ENCODE measurements around the gene GSTA2.
"Not testable (repeated sequence)": the region's sequence is repeated elsewhere in the genome, so short reads cannot be mapped to it uniquely, and the experiment has no call there.

GSTA2 gene

DNA sequence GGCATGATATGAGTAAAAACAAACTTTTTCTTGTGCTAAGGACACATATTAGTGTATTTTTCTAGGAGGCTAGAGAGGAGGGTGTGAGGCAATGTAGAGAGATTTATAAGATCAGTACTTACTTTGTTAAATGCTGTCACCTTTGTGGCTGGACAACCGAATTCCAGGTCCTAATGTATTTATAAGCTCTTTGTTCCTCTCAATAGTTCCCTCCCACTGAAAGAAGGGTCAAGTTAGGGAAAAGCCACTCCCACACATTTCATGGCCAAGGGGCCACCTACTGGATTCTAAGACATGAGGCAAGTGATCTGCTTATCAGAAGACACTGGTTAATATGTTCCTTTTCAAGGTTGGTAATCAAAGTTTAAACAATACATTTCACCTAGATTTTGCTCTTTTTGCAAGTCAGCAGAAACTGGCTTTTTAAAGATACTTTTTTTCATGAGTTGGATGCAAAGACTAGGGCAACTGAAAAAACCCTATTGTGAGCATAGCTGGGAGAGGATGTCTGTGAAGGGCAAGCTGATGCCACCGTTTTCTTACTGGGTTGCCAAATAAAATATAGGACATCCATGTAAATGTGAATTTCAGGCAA is at the start of gene GSTA2:
Gene GSTA2 (minus strand): TSS at position 154 of the 595 bp plus-strand sequence. CDS start 5,528 bp downstream, outside the sequence.
- CTCF ChIA-PET; POLR2A ChIA-PET; DNase-seq (ENCODE audit: extremely low spot score): not testable (repeated sequence)

DNA sequence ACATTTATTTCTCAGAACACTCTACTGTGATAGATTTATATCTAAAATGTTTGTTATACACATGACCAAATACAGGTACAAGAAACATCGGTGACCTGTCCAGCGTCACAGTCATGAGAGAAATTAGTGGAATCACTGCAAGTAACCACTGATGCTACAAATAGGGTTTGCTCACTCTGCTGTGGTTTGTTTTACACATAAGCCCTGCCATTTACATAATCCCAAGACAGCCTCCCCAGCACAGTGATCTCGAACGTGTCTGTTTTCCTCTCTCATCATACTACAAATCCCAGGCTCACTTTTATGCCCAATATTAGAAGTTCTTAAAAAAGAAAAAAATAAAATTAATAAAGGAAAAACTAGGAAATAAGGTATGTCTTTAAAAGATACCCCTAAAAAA is 46.5 kb upstream of the GSTA2 start:
- DNase-seq (ENCODE audit: extremely low spot score); POLR2A ChIA-PET; CTCF ChIA-PET: not testable (repeated sequence)

DNA sequence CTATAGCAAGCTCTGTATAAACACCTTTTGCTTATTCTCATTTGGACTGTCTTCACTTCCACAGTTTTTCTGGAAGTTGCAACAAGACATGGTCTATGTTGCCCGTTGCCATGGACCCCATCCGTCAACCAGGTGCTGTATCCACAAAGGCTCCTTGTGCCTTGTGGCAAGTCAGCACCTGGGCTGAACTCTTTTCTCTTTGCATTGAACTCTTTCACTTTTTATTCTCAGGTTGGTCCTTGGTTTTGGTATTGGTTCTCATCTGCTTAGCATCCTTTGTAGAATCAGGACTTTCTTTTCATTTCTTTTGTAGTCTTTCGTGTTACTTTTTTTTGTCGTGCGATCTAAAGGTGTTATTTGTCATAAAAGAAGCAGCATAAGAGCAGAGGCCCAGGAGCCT is 45.4 kb upstream of the GSTA2 start:
- DNase-seq (ENCODE audit: extremely low spot score), result no peak
- TF ChIP-seq HDGF (IDR thresholded peaks at IDR 0.05; ENCODE audit: borderline replicate concordance), result no peak
- ChIA-PET POLR2A (no interaction called here), CTCF (no interaction called here)

DNA sequence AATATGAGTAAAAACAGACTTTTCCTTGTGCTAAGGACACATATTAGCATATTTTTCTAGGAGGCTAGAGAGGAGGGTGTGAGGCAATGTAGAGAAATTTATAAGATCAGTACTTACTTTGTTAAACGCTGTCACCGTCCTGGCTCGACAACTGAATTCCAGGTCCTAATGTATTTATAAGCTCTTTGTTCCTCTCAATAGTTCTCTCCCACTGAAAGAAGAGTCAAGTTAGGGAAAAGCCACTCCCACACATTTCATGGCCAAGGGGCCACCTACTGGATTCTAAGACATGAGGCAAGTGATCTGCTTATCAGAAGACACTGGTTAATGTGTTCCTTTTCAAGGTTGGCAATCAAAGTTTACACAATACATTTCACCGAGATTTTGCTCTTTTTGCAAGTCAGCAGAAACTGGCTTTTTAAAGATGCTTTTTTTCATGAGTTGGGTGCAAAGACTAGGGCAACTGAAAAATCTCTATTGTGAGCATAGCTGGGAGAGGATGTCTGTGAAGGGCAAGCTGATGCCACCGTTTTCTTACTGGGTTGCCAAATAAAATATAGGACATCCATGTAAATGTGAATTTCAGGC is 40.5 kb upstream of the GSTA2 start, which contains the start of gene GSTA1:
Gene GSTA1 (minus strand): TSS at position 149 of the 588 bp plus-strand sequence. CDS start 4,549 bp downstream, outside the sequence.
- CTCF ChIA-PET; DNase-seq (ENCODE audit: extremely low spot score); POLR2A ChIA-PET: not testable (repeated sequence)

DNA sequence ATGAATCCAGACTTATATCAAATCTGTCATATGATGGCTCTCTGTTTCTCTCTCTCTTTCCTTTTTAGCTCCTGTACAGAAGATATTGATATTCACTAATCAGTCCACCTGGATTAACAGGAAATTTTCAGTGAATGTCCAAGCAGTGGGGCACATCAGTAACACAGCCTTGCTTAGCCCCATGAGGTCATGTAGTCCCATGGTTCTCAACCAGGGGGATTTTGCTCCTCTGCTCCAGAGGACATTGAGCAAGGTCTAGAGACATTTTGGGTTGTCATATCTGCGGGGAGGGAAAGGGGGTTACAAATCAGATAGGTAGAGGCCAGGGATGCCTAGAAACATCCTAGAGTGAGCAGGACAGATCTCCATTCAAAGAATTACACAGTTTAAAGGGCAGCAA is 39.5 kb upstream of the GSTA2 start:
- TF ChIP-seq LEF1 (IDR thresholded peaks at IDR 0.05; ENCODE audit: borderline replicate concordance) (no peak), HDGF (IDR thresholded peaks at IDR 0.05; ENCODE audit: borderline replicate concordance) (no peak), CTBP1 (IDR thresholded peaks at IDR 0.05; ENCODE audit: borderline replicate concordance) (no peak), SP1 (IDR thresholded peaks at IDR 0.05) (no peak), TARDBP (IDR thresholded peaks at IDR 0.05) (no peak), ARNT (IDR thresholded peaks at IDR 0.05) (no peak), ELF4 (IDR thresholded peaks at IDR 0.05) (no peak), FOXA1 (IDR thresholded peaks at IDR 0.05) (no peak), L3MBTL2 (conservative IDR thresholded peaks at IDR 0.05) (no peak), BHLHE40 (IDR thresholded peaks at IDR 0.05; ENCODE audit: borderline replicate concordance) (no peak), NFRKB (IDR thresholded peaks at IDR 0.05) (no peak), FOXK2 (IDR thresholded peaks at IDR 0.05) (no peak), FOXM1 (IDR thresholded peaks at IDR 0.05; ENCODE audit: borderline replicate concordance) (no peak), ZNF384 (IDR thresholded peaks at IDR 0.05) (no peak), SUZ12 (IDR thresholded peaks at IDR 0.05) (no peak)
- TF ChIP-seq, protein P1, sequence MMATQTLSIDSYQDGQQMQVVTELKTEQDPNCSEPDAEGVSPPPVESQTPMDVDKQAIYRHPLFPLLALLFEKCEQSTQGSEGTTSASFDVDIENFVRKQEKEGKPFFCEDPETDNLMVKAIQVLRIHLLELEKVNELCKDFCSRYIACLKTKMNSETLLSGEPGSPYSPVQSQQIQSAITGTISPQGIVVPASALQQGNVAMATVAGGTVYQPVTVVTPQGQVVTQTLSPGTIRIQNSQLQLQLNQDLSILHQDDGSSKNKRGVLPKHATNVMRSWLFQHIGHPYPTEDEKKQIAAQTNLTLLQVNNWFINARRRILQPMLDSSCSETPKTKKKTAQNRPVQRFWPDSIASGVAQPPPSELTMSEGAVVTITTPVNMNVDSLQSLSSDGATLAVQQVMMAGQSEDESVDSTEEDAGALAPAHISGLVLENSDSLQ (IDR thresholded peaks at IDR 0.05), result no peak
- DNase-seq (ENCODE audit: extremely low spot score), result no peak
- ChIA-PET CTCF (no interaction called here), POLR2A (no interaction called here)

DNA sequence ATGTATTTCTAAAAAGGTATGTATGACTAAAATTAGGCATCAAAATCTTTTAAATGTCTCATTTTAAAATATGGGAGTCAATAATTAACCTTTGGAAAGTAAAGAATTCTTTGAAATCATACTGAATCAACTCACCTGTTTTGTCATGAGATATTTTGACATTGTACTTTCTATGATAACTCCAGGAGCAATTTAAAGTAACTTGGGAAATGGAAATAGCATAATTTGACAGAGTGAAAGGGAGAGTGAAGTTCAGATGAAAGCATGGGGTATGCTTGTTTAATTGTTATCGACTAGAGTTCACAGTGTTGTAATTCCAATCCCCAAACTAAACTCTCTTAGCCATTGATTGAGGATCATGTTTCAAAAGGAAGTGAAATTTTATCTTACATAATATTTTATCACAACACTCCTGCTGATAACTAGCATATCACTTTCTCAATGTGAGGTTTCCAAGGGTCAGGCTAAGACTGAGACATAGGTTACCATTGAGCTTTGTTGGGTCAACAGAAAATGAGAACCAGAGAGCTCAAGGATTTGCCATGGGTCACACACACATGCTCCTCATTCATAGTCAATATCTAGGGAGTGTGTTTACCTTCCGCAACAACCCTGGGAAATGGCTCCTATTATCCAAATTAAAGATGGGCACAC is 38.0 kb upstream of the GSTA2 start:
- no peak for TF ChIP-seq ELF4 (IDR thresholded peaks at IDR 0.05)
- TF ChIP-seq ZNF384 (IDR thresholded peaks at IDR 0.05), result no peak
- no peak for TF ChIP-seq FOXM1 (IDR thresholded peaks at IDR 0.05; ENCODE audit: borderline replicate concordance)
- TF ChIP-seq SP1 (IDR thresholded peaks at IDR 0.05), result no peak
- TF ChIP-seq BHLHE40 (IDR thresholded peaks at IDR 0.05; ENCODE audit: borderline replicate concordance), result no peak
- TF ChIP-seq FOXK2 (IDR thresholded peaks at IDR 0.05), result no peak
- TF ChIP-seq TARDBP (IDR thresholded peaks at IDR 0.05), result no peak
- TF ChIP-seq ARNT (IDR thresholded peaks at IDR 0.05), result no peak
- TF ChIP-seq L3MBTL2 (conservative IDR thresholded peaks at IDR 0.05), result no peak
- no peak for TF ChIP-seq HDGF (IDR thresholded peaks at IDR 0.05; ENCODE audit: borderline replicate concordance)
- TF ChIP-seq, protein P1 (IDR thresholded peaks at IDR 0.05), result no peak
- no peak for TF ChIP-seq FOXA1 (IDR thresholded peaks at IDR 0.05)
- TF ChIP-seq NFRKB (IDR thresholded peaks at IDR 0.05), result no peak
- no peak for DNase-seq (ENCODE audit: extremely low spot score)
- ChIA-PET POLR2A (no interaction called here), CTCF (interaction anchor here (0.6 kb wide), 1 partner anchor 11 kb away, joined by 4 read pairs; no protein-coding TSS in a partner anchor)

DNA sequence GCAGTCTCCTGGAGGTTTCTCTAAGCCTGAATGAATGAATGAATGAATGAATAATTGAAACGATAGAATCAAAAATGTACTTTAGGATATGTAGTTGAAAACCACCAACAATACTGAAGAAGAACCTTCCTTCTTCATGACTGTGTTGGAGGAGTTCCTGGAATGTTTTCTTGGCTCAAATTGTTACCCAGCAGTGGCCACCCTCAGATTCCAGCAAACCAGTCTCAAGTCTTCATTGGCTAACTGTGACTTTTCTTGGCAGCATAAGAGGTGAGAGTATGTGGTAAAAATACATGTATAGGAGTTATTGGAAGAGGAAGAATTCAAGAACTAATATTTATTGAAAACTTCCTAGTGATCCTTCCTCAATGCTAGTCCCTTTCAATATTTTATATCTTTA is 36.0 kb upstream of the GSTA2 start:
- CTCF ChIA-PET; DNase-seq (ENCODE audit: extremely low spot score); POLR2A ChIA-PET: not testable (repeated sequence)

DNA sequence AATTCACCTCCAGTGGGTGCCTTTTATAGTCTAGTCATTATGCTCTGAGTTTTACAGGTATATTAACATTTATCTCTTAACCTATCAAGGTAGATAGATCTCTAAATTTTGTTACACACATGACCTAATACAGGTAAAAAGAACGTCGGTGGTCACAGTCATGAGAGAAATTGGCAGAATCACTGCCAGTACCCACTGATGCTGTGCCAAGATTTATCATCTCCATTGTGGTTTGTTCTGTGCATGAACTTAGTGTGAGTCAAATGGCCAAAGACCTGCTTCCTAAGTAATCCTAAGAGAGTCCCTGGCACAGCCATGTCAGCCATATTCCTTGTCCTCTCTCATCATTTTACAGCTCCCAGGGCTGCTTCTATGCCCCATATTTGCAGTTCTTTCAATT is 31.1 kb upstream of the GSTA2 start:
- DNase-seq (ENCODE audit: extremely low spot score); CTCF ChIA-PET; POLR2A ChIA-PET: not testable (repeated sequence)

Measured in HEK293T (cell line).